Hepatocyte (in vitro differentiated cells): ENCODE data around the gene HBB.
"Not testable (repeated sequence)": the region's sequence is repeated elsewhere in the genome, so short reads cannot be mapped to it uniquely, and the experiment has no call there.

ENCODE experiments used
- CTCF ChIP-seq: fragments of 200-600 bp; sonication (generic); IDR thresholded peaks from 2 replicates; pipeline ENCODE4 v1.5.1; 2016; ENCODE audit warnings: antibody characterized with exemption, mild to moderate bottlenecking; ENCODE audit not compliant: poor library complexity
- EZH2 ChIP-seq: fragments of 200-600 bp; sonication (generic); IDR thresholded peaks from 2 replicates; pipeline ENCODE4 v1.6.1; 2016; ENCODE audit warnings: antibody characterized with exemption, mild to moderate bottlenecking, borderline replicate concordance

DNA sequence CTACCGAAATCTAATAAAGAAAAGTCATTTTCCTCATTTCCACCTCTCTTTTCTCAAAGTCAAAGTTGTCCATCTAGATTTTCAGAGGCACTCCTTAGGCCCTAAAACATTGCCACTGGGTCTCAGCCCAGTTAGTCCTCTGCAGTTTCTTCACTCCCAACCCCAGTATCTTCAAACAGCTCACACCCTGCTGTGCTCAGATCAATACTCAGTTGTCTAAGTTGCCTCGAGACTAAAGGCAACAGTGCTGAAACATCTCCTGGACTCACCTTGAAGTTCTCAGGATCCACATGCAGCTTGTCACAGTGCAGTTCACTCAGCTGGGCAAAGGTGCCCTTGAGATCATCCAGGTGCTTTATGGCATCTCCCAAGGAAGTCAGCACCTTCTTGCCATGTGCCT lies 27.2 kb upstream of the HBB start:
- not testable (repeated sequence) for TF ChIP-seq CTCF, EZH2
